ENCODE data around the gene CFAP20DC.

GRCh38 chr3:58792921-58793451 is 256.8 kb downstream of the CFAP20DC start:
- TF ChIP-seq CTCF (IDR thresholded peaks at IDR 0.05) (no peak), POLR2AphosphoS5 (IDR thresholded peaks at IDR 0.05) (no peak), POLR2A (IDR thresholded peaks at IDR 0.05) (no peak)
